HepG2 (cell line): Measurements from ENCODE around the gene TM4SF1. TPM values are rescaled to one million over a fixed set of nuclear protein-coding genes. Genes with fewer than 3 reads are reported as not detected.
A peak's percentile ranks its signal among the peaks of the same experiment; 100 is the strongest.

Experiments
- ARNTL ChIP-seq: sonication (generic); formaldehyde crosslinking; IDR thresholded peaks from 2 replicates; pipeline ENCODE4 v1.4.0; 2020; ENCODE audit warnings: mild to moderate bottlenecking, missing genetic modification reagents
- DR1 ChIP-seq: sonication (generic); formaldehyde crosslinking; IDR thresholded peaks from 2 replicates; pipeline ENCODE4 v1.8.0; 2021; ENCODE audit warnings: mild to moderate bottlenecking, missing genetic modification reagents, inconsistent platforms
- HIVEP1 ChIP-seq: sonication (generic); formaldehyde crosslinking; IDR thresholded peaks from 2 replicates; pipeline ENCODE4 v1.4.0; 2020; ENCODE audit warnings: mild to moderate bottlenecking, missing genetic modification reagents
- LCORL ChIP-seq, 2 experiments: fragments of 450-650 bp in 1 of 2; sonication (generic) in 1 of 2; formaldehyde crosslinking in 1 of 2; IDR thresholded peaks; 2 replicates each; pipeline versions ENCODE4 v1.5.0 to v1.6.1; 2017 to 2020; ENCODE audit warnings: antibody characterized with exemption in 1 of 2, missing genetic modification reagents in 1 of 2
- MIER3 ChIP-seq: IDR thresholded peaks from 2 replicates; pipeline ENCODE4 v1.6.1; 2016; ENCODE audit warnings: missing compliant biosample characterization, borderline replicate concordance
- MLLT10 ChIP-seq: sonication (generic); formaldehyde crosslinking; IDR thresholded peaks from 2 replicates; pipeline ENCODE4 v1.4.0; 2020; ENCODE audit warnings: missing genetic modification reagents
- MZF1 ChIP-seq: sonication (generic); formaldehyde crosslinking; IDR thresholded peaks from 2 replicates; pipeline ENCODE4 v1.8.1; 2023; ENCODE audit warnings: mild to moderate bottlenecking, missing genetic modification reagents, borderline replicate concordance
- PCBP2 ChIP-seq: fragments of 200-400 bp; formaldehyde crosslinking; optimal IDR thresholded peaks from 2 replicates; pipeline ENCODE3; 2018; ENCODE audit warnings: low read length, low read depth; ENCODE audit not compliant: poor library complexity, severe bottlenecking
- PRDM10 ChIP-seq: sonication (generic); formaldehyde crosslinking; IDR thresholded peaks from 2 replicates; pipeline ENCODE4 v1.4.0; 2020; ENCODE audit warnings: low read depth, missing genetic modification reagents
- PRPF4 ChIP-seq: fragments of 200-400 bp; formaldehyde crosslinking; IDR thresholded peaks from 2 replicates; pipeline ENCODE4 v1.6.1; 2016; ENCODE audit warnings: low read length, low read depth; ENCODE audit not compliant: poor library complexity, severe bottlenecking
- REST ChIP-seq, 2 experiments: IDR thresholded peaks; 2 replicates each; pipeline ENCODE4 v1.6.1; 2011 to 2012; ENCODE audit warnings: low read length in 2 of 2, borderline replicate concordance in 1 of 2, low read depth in 1 of 2, mild to moderate bottlenecking in 1 of 2, moderate library complexity in 1 of 2
- SP140L ChIP-seq: sonication (generic); formaldehyde crosslinking; IDR thresholded peaks from 2 replicates; pipeline ENCODE4 v1.4.0; 2020; ENCODE audit warnings: missing genetic modification reagents, borderline replicate concordance
- TBP ChIP-seq: sonication (generic); formaldehyde crosslinking; IDR thresholded peaks from 2 replicates; pipeline ENCODE4 v1.5.0; 2020; ENCODE audit warnings: missing genetic modification reagents
- TGIF2 ChIP-seq: IDR thresholded peaks from 2 replicates; pipeline ENCODE4 v1.6.1; 2016; ENCODE audit warnings: control low read depth, missing compliant biosample characterization
- THAP9 ChIP-seq: sonication (generic); formaldehyde crosslinking; IDR thresholded peaks from 2 replicates; pipeline ENCODE4; 2020; ENCODE audit warnings: missing genetic modification reagents, mild to moderate bottlenecking, borderline replicate concordance
- ZNF20 ChIP-seq: sonication (generic); formaldehyde crosslinking; IDR thresholded peaks from 2 replicates; pipeline ENCODE4 v1.4.0; 2020; ENCODE audit warnings: mild to moderate bottlenecking, moderate library complexity, missing genetic modification reagents
- ZNF256 ChIP-seq: sonication (generic); formaldehyde crosslinking; conservative IDR thresholded peaks from 2 replicates; pipeline ENCODE4 v1.4.0; 2020; ENCODE audit warnings: missing genetic modification reagents
- ZNF589 ChIP-seq: sonication (generic); formaldehyde crosslinking; conservative IDR thresholded peaks from 2 replicates; pipeline ENCODE4 v1.8.0; 2022; ENCODE audit warnings: mild to moderate bottlenecking, moderate library complexity, missing genetic modification reagents
- polyA plus RNA-seq, 8 experiments: library from polyadenylated mRNA; depleted of rRNA in 3 of 8; stranded (reverse) in 7 of 8; unstranded in 1 of 8; fragments of >200 nt; fragmentation: Illumina TruSeq in 4 of 8; extraction: Trizol in 4 of 8; gene quantifications; 2 replicates each; pipeline versions ENCODE4 v1.2.1 to v1.2.3, GENCODE V29; 2011 to 2016; ENCODE audit warnings: low read depth in 4 of 8, missing spikeins in 1 of 8, mixed read lengths in 1 of 8; ENCODE audit not compliant: insufficient read depth in 1 of 8
- total RNA-seq, 5 experiments: library from RNA; depleted of rRNA; stranded (reverse); fragments of >200 nt; fragmentation: Illumina TruSeq; extraction: Trizol; gene quantifications; 2 replicates each; pipeline ENCODE4 v1.2.3, GENCODE V29; 2016; ENCODE audit warnings: low read depth in 1 of 5

Gene TM4SF1
- total and polyA plus RNA-seq, 2 of the 13 experiments (the other 11 are each of a cell fraction or from before 2014, with no cell fraction given) = 431 to 1,359 TPM

- TF ChIP-seq THAP9 (CRISPR knock-in tag) (no peak), SP140L (no peak; the same call in 1 of the 2 replicates), MLLT10 (no peak), ZNF589 (CRISPR knock-in tag) (no peak), PCBP2 (no peak), ZNF256 (CRISPR knock-in tag) (no peak), HIVEP1 (CRISPR knock-in tag) (no peak), LCORL (IDR thresholded peaks at IDR 0.05) (0 out of 2 replicates have a peak, but pooled peaks have one; percentile 20), LCORL (CRISPR knock-in tag; IDR thresholded peaks at IDR 0.05) (no peak; the same call in 1 of the 2 replicates), MIER3 (CRISPR knock-in tag) (peak; percentile 86; the same call in 1 of the 2 replicates), TBP (no peak), PRDM10 (no peak), ARNTL (CRISPR knock-in tag) (no peak), ZNF20 (CRISPR knock-in tag) (no peak), REST (IDR thresholded peaks at IDR 0.05; ENCODE audit: borderline replicate concordance in 1 of 2, low read depth in 1 of 2, low read length in 2 of 2) (0 out of 4 replicates have a peak, but pooled peaks of 1 of the 2 experiments have one; percentile 35), TGIF2 (CRISPR knock-in tag) (no peak), PRPF4 (no peak), DR1 (CRISPR knock-in tag) (no peak), MZF1 (CRISPR knock-in tag) (no peak)
Observed at GRCh38 chr3:149401212-149401925, 23.9 kb upstream of the TM4SF1 start (continued).
